Breast epithelium (tissue), 4 donors: Measurements from ENCODE around the gene IER5L. TPM values are rescaled to one million over a fixed set of nuclear protein-coding genes. Genes with fewer than 3 reads are reported as not detected.

Experiments used
- DNase-seq, 2 donors: peaks; one replicate each; pipeline ENCODE4 v3.0.0-alpha.2; 2019; ENCODE audit warnings: low spot score in 2 of 2
- H3K27ac ChIP-seq, 2 donors: fragments of 200-600 bp; sonication (generic) in 1 of 2; one replicate each; pipeline ENCODE4 v1.5.1; 2016 to 2019; ENCODE audit warnings: mild to moderate bottlenecking in 1 of 2
- H3K27me3 ChIP-seq, 2 donors: fragments of 200-600 bp; sonication (generic) in 1 of 2; one replicate each; pipeline versions ENCODE4 v1.5.1 to v1.6.0; 2017 to 2019; ENCODE audit warnings: control low read depth in 1 of 2, mild to moderate bottlenecking in 1 of 2
- H3K36me3 ChIP-seq: fragments of 200-600 bp; one replicate; pipeline ENCODE4 v1.5.1; 2019
- H3K4me1 ChIP-seq, 2 donors: fragments of 200-600 bp; sonication (generic); one replicate each; pipeline ENCODE4 v1.5.1; 2016 to 2019; ENCODE audit warnings: control low read depth in 1 of 2
- H3K4me3 ChIP-seq, 3 donors: fragments of 200-600 bp; sonication (generic); 1 replicate in 2 of 3; 2 replicates in 1 of 3; pipeline ENCODE4 v1.5.1; 2016 to 2019; ENCODE audit warnings: mild to moderate bottlenecking in 3 of 3, moderate library complexity in 2 of 3
- H3K9me3 ChIP-seq, 2 donors: fragments of 200-600 bp; sonication (generic) in 1 of 2; one replicate each; pipeline ENCODE4 v1.5.1; 2016 to 2019; ENCODE audit warnings: control low read depth in 1 of 2
- POLR2A ChIP-seq: fragments of 450-650 bp; IDR thresholded peaks from one replicate; pipeline ENCODE4 v1.6.1; 2016; ENCODE audit warnings: antibody characterized with exemption, mild to moderate bottlenecking, moderate library complexity
- POLR2AphosphoS5 ChIP-seq, 3 donors: sonication (generic); formaldehyde crosslinking; IDR thresholded peaks; one replicate each; pipeline ENCODE4 v1.6.1; 2017; ENCODE audit warnings: antibody characterized with exemption in 3 of 3
- intact Hi-C: fragments of 100-400 bp; cut with DNase I; formaldehyde crosslinking; loops from one replicate; pipeline ENCODE4 v1.15.1; 2023; ENCODE audit warnings: low total_unique reads
- total RNA-seq, 3 donors: library from RNA; depleted of rRNA; stranded (reverse); fragments of >200 nt; gene quantifications; one replicate each; pipeline ENCODE4 v1.1.0, GENCODE V29; 2016
- TF ChIP-seq, protein P1 (sequence below), 3 donors: fragments of 450-650 bp; IDR thresholded peaks; one replicate each; pipeline ENCODE4 v1.5.1; 2016 to 2017; ENCODE audit warnings: antibody characterized with exemption in 3 of 3, mild to moderate bottlenecking in 3 of 3, moderate library complexity in 3 of 3

Gene IER5L
- total RNA-seq, 3 donors from 2014 or later: 4.3 to 18.4 (median 18.1) TPM

DNA sequence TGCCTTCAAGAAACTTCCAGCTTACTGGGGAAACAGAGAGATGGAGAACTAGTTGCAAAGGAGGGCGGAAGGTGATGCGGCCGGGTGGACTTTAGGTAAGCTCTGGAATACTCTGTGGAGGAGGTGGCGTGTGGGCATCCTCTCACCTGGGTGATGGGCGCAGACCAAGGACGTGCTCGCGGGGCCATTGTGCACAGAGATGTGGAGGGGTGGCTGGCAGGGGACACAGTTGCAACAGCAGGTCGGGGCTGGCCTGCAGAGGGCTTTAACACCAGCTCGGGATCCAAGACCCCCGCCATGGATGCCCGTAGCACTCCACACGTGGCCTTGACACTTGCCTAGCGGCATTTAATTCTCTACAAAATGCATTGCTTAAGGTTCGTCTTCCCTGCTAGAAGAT, 26.6 kb downstream of the IER5L start:
- Histone ChIP-seq H3K4me1 (peaks cover 4 to 9% of the 10 kb centered on the region in 2 donors), H3K27me3 (no peaks in the 10 kb centered on the region), H3K9me3 (no peaks in the 10 kb centered on the region), H3K4me3 (no peak overlapping the region), H3K27ac (peak overlapping the region in 1 of 2 donors; percentile 2), H3K36me3 (no peaks in the 10 kb centered on the region)
- intact Hi-C loops: no loop called here
- TF ChIP-seq POLR2AphosphoS5 (IDR thresholded peaks at IDR 0.05) (no peak), POLR2A (no peak)
- TF ChIP-seq, protein P1, sequence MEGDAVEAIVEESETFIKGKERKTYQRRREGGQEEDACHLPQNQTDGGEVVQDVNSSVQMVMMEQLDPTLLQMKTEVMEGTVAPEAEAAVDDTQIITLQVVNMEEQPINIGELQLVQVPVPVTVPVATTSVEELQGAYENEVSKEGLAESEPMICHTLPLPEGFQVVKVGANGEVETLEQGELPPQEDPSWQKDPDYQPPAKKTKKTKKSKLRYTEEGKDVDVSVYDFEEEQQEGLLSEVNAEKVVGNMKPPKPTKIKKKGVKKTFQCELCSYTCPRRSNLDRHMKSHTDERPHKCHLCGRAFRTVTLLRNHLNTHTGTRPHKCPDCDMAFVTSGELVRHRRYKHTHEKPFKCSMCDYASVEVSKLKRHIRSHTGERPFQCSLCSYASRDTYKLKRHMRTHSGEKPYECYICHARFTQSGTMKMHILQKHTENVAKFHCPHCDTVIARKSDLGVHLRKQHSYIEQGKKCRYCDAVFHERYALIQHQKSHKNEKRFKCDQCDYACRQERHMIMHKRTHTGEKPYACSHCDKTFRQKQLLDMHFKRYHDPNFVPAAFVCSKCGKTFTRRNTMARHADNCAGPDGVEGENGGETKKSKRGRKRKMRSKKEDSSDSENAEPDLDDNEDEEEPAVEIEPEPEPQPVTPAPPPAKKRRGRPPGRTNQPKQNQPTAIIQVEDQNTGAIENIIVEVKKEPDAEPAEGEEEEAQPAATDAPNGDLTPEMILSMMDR (IDR thresholded peaks at IDR 0.05): no peak
- no peak for DNase-seq

DNA sequence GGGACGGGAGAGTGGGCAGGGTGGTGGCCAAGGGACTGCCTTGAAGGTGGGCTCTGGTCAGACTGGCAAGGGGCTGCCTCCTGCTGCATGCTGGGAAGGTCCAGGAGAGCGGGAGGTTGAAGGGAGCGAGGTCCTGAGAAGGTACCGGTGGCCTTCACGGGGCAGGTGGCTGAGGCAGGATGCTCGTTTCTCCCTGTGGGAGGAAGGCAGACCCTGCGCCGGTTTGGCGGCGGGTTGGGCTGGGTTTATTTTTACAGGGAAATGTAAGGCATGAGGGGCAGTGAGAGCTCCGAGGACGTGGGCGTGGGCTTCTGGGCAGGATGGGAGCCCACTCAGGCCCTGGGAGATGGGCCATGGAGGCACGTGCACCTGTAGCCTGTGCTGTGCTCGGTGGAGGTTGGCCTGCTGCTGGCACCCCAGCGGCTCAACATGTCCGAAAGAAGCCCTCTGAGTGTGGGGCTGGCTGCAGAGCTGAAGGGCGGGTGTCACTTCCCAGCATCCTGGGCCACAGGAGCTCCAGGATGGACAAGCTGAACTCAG, 27.3 kb downstream of the IER5L start:
- no peak for DNase-seq
- Histone ChIP-seq H3K4me1 (peaks cover 9 to 11% of the 10 kb centered on the region in 2 donors), H3K27ac (no peak overlapping the region), H3K27me3 (no peaks in the 10 kb centered on the region), H3K36me3 (no peaks in the 10 kb centered on the region), H3K4me3 (no peak overlapping the region), H3K9me3 (no peaks in the 10 kb centered on the region)
- no peak for TF ChIP-seq POLR2A
- TF ChIP-seq, protein P1 (IDR thresholded peaks at IDR 0.05): no peak
- no peak for TF ChIP-seq POLR2AphosphoS5 (IDR thresholded peaks at IDR 0.05)
- intact Hi-C loops: no loop called here

DNA sequence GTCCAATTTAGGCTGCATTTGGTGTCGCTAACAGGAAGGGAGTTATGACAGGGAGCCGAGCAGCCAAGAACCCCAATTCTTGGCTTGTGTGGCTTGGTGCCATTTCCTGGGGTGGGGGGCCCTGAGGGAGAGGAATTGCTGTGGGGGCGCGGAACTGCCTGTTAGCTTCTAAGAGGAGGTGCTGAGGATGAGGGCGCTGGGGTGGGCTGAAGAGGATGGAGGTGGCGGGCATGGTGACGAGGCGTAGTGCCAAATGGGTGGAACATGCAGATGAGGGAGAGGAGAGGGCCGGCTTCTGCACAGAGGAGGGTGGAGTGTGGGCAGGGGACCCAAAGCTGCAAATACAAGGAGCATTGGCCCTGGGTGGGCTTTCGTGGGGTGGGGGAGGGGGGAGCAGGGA, 27.9 kb downstream of the IER5L start:
- DNase-seq: no peak
- intact Hi-C loops: no loop called here
- no peak overlapping the region for H3K27ac ChIP-seq

DNA sequence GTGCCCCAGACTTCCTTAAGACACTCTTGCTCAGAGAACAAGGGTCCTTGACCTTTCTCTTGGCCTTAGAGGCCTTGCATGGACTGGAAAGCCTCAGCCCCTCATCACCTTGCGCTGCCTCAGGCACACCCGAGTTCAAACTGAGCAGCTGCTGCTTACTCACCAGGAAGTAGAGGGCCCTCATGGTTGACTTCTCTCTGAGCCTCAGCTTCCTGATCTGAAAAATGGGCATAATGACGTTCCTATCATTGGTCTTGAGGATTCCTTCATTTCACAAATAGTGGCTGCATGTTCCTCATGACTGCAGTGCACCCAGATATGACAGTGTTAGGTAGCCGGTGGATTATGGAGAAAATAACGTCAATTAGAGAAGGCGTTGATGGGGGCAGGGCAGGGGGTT, 28.6 kb downstream of the IER5L start:
- intact Hi-C loops: no loop called here
- TF ChIP-seq, protein P1 (IDR thresholded peaks at IDR 0.05): no peak
- TF ChIP-seq POLR2AphosphoS5 (IDR thresholded peaks at IDR 0.05) (no peak), POLR2A (no peak)
- no peaks in the 10 kb centered on the region for H3K9me3 ChIP-seq
- H3K27me3 ChIP-seq: no peaks in the 10 kb centered on the region
- H3K4me3 ChIP-seq: no peak overlapping the region
- H3K36me3 ChIP-seq: no peaks in the 10 kb centered on the region
- peaks cover 15 to 20% of the 10 kb centered on the region in 2 donors for H3K4me1 ChIP-seq
- no peak for DNase-seq
- H3K27ac ChIP-seq: peak overlapping the region in 1 of 2 donors; percentile 32

More for the DNA sequence above, 27.9 kb downstream of the IER5L start:
- TF ChIP-seq POLR2AphosphoS5 (IDR thresholded peaks at IDR 0.05): no peak
- no peak for TF ChIP-seq POLR2A
- TF ChIP-seq, protein P1 (IDR thresholded peaks at IDR 0.05): no peak
- Histone ChIP-seq H3K4me1 (peaks cover 15 to 16% of the 10 kb centered on the region in 2 donors), H3K27me3 (no peaks in the 10 kb centered on the region), H3K9me3 (no peaks in the 10 kb centered on the region), H3K4me3 (no peak overlapping the region), H3K36me3 (no peaks in the 10 kb centered on the region)

DNA sequence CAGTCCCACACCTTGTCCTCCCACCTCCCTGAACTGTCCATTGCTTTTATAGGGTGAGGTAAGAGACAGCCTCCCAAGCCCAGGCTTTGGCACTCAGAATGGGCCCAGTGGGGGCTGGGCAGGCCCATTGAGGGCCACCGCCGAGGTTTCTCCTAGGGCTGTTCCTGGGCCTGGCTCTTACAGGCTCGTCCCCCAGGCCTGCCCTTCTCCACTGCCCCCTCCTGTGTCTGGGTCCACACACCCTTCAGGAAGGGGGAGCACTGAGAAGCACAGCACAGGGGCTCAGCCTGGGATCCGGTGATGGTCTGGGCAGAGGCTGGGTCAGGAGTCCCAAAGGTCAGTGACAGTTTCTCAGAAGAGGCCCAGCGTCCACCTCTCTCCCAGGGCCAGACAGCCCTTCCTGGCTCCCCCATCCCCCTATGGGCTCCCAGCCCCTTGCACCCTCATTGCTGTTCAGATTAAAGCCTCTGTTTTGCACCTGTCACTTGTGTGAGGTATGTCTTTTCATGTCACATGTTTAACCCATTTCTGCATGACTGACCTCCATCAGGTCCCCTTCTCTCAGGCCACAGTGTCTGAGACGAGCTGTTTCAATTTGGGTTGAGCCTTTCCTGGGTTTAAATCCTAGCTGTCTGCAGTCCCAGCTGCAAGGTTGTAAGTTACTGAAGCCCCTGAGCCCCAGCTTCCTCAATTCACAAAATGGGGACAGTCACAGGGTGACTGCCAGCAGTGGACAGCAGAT, 29.4 kb downstream of the IER5L start:
- Histone ChIP-seq H3K4me1 (peaks cover 20 to 25% of the 10 kb centered on the region in 2 donors), H3K36me3 (no peaks in the 10 kb centered on the region), H3K9me3 (no peaks in the 10 kb centered on the region), H3K27me3 (no peaks in the 10 kb centered on the region), H3K27ac (peak overlapping the region; percentile 98 to 100), H3K4me3 (no peak overlapping the region)
- no peak for DNase-seq
- TF ChIP-seq, protein P1 (IDR thresholded peaks at IDR 0.05): no peak
- TF ChIP-seq POLR2A (no peak), POLR2AphosphoS5 (IDR thresholded peaks at IDR 0.05) (no peak)
- intact Hi-C loops: no loop called here
